Neural progenitor cell (in vitro differentiated cells): ENCODE measurements around the gene PLCB1. TPM values are rescaled to one million over a fixed set of nuclear protein-coding genes. Genes with fewer than 3 reads are reported as not detected.

ENCODE experiments used
- DNase-seq: peaks from one replicate; pipeline ENCODE4 v3.0.0-alpha.2; 2016; ENCODE audit warnings: low spot score
- H2AFZ ChIP-seq: fragments of 200-600 bp; sonication (generic); replicated peaks from 2 replicates; pipeline ENCODE4 v1.6.1; 2016; ENCODE audit warnings: antibody characterized with exemption
- H3F3A ChIP-seq: fragments of 200-600 bp; sonication (generic); 2 replicates; pipeline ENCODE4 v1.6.1; 2016; ENCODE audit warnings: antibody characterized with exemption, low read depth
- H3K27ac ChIP-seq: fragments of 200-600 bp; sonication (generic); 2 replicates; pipeline ENCODE4 v1.5.1; 2016; ENCODE audit warnings: mild to moderate bottlenecking
- H3K27me3 ChIP-seq: fragments of 200-600 bp; sonication (generic); 2 replicates; pipeline ENCODE4 v1.6.1; 2016; ENCODE audit warnings: mild to moderate bottlenecking, moderate library complexity
- H3K36me3 ChIP-seq: fragments of 200-600 bp; sonication (generic); 2 replicates; pipeline ENCODE4 v1.5.1; 2016
- H3K4me1 ChIP-seq: fragments of 200-600 bp; sonication (generic); 2 replicates; pipeline ENCODE4 v1.6.1; 2016; ENCODE audit warnings: mixed run types
- H3K4me2 ChIP-seq: fragments of 200-600 bp; sonication (generic); 2 replicates; pipeline ENCODE4 v1.6.1; 2016
- H3K4me3 ChIP-seq: fragments of 200-600 bp; sonication (generic); 2 replicates; pipeline ENCODE4 v1.5.1; 2016
- H3K79me2 ChIP-seq: fragments of 200-600 bp; sonication (generic); 2 replicates; pipeline ENCODE4 v1.6.1; 2016; ENCODE audit warnings: low read depth
- H3K9ac ChIP-seq: fragments of 200-600 bp; sonication (generic); 2 replicates; pipeline ENCODE4 v1.6.1; 2016
- H3K9me3 ChIP-seq: fragments of 200-600 bp; sonication (generic); 2 replicates; pipeline ENCODE4 v1.5.1; 2016; ENCODE audit warnings: low read depth
- H4K20me1 ChIP-seq: fragments of 200-600 bp; sonication (generic); 2 replicates; pipeline ENCODE4 v1.6.1; 2016; ENCODE audit warnings: low read depth
- H3K27ac Mint-ChIP-seq: 3 replicates; pipeline ENCODE4 v1.8.0; 2021; ENCODE audit warnings: mixed read lengths
- H3K27me3 Mint-ChIP-seq: 2 replicates; pipeline ENCODE4 v1.8.0; 2022; ENCODE audit warnings: low read depth, mild to moderate bottlenecking, inconsistent platforms, moderate library complexity, mixed read lengths; ENCODE audit not compliant: insufficient read depth
- H3K36me3 Mint-ChIP-seq: 3 replicates; pipeline ENCODE4 v1.8.0; 2021; ENCODE audit warnings: mixed read lengths
- H3K4me1 Mint-ChIP-seq: 3 replicates; pipeline ENCODE4 v1.8.0; 2021; ENCODE audit warnings: mixed read lengths
- H3K4me3 Mint-ChIP-seq: 3 replicates; pipeline ENCODE4 v1.8.0; 2021; ENCODE audit warnings: mild to moderate bottlenecking, moderate library complexity, mixed read lengths
- H3K9me3 Mint-ChIP-seq: 3 replicates; pipeline ENCODE4 v1.8.0; 2020; ENCODE audit warnings: mixed read lengths
- CTCF ChIP-seq: fragments of 200-600 bp; sonication (generic); IDR thresholded peaks from 2 replicates; pipeline ENCODE4 v1.5.1; 2017; ENCODE audit warnings: antibody characterized with exemption, mild to moderate bottlenecking
- EZH2 ChIP-seq: fragments of 200-600 bp; sonication (generic); IDR thresholded peaks from 2 replicates; pipeline ENCODE4 v1.6.1; 2017; ENCODE audit warnings: antibody characterized with exemption, mild to moderate bottlenecking, moderate library complexity
- EZH2phosphoT487 ChIP-seq: fragments of 200-600 bp; sonication (generic); IDR thresholded peaks from 2 replicates; pipeline ENCODE4 v1.6.1; 2017; ENCODE audit warnings: antibody characterized with exemption
- total RNA-seq: library from RNA; depleted of rRNA; stranded (reverse); fragments of >200 nt; gene quantifications from 2 replicates; pipeline ENCODE4 v1.2.3, GENCODE V29; 2015; ENCODE audit warnings: low replicate concordance

PLCB1 gene
- total RNA-seq, 1 donor from 2014 or later = 30.2 TPM

GRCh38 chr20:8579035-8579434 lies 447.0 kb downstream of the PLCB1 start:
- no peak overlapping the region for H3K4me2 ChIP-seq
- DNase-seq = no peak
- peaks cover 6% of the 10 kb centered on the region for H3K4me1 Mint-ChIP-seq
- no peak overlapping the region for H2AFZ ChIP-seq
- no peak for TF ChIP-seq EZH2phosphoT487
- TF ChIP-seq EZH2 = no peak
- TF ChIP-seq CTCF = no peak
- peaks cover 3% of the 10 kb centered on the region for H3K4me1 ChIP-seq
- no peaks in the 10 kb centered on the region for H3K9me3 ChIP-seq
- no peaks in the 10 kb centered on the region for H3K27me3 Mint-ChIP-seq
- H3K4me3 ChIP-seq = no peak overlapping the region
- no peaks in the 10 kb centered on the region for H4K20me1 ChIP-seq
- H3K27ac ChIP-seq = no peak overlapping the region
- no peaks in the 10 kb centered on the region for H3K79me2 ChIP-seq
- no peaks in the 10 kb centered on the region for H3K9me3 Mint-ChIP-seq
- no peaks in the 10 kb centered on the region for H3K36me3 ChIP-seq
- H3K27ac Mint-ChIP-seq = no peak overlapping the region
- no peak overlapping the region for H3K9ac ChIP-seq
- H3K27me3 ChIP-seq = no peaks in the 10 kb centered on the region
- H3F3A ChIP-seq = no peaks in the 10 kb centered on the region
- H3K36me3 Mint-ChIP-seq = no peaks in the 10 kb centered on the region
- H3K4me3 Mint-ChIP-seq = no peak overlapping the region

- Histone ChIP-seq H3K4me1 (no peaks in the 10 kb centered on the region), H3K9ac (no peak overlapping the region), H3K79me2 (no peaks in the 10 kb centered on the region), H3F3A (no peaks in the 10 kb centered on the region), H3K27me3 (no peaks in the 10 kb centered on the region), H4K20me1 (no peaks in the 10 kb centered on the region), H3K4me3 (no peak overlapping the region), H3K9me3 (no peaks in the 10 kb centered on the region), H3K4me2 (no peak overlapping the region), H3K36me3 (no peaks in the 10 kb centered on the region), H2AFZ (no peak overlapping the region), H3K27ac (no peak overlapping the region)
- no peak overlapping the region for H3K27ac Mint-ChIP-seq
- no peaks in the 10 kb centered on the region for H3K36me3 Mint-ChIP-seq
- TF ChIP-seq CTCF = no peak
- TF ChIP-seq EZH2phosphoT487 = no peak
- TF ChIP-seq EZH2 = no peak
- DNase-seq = no peak
- H3K4me3 Mint-ChIP-seq = no peak overlapping the region
- no peaks in the 10 kb centered on the region for H3K9me3 Mint-ChIP-seq
- peaks cover 6% of the 10 kb centered on the region for H3K4me1 Mint-ChIP-seq
- H3K27me3 Mint-ChIP-seq = no peaks in the 10 kb centered on the region
Observed at GRCh38 chr20:8581446-8582183, 449.5 kb downstream of the PLCB1 start.

- no peaks in the 10 kb centered on the region for H3F3A ChIP-seq
- no peak overlapping the region for H2AFZ ChIP-seq
- H3K4me1 ChIP-seq = no peaks in the 10 kb centered on the region
- Mint-ChIP-seq H3K4me1 (peaks cover 6% of the 10 kb centered on the region), H3K4me3 (no peak overlapping the region), H3K9me3 (no peaks in the 10 kb centered on the region), H3K27ac (no peak overlapping the region), H3K27me3 (no peaks in the 10 kb centered on the region), H3K36me3 (no peaks in the 10 kb centered on the region)
- no peak overlapping the region for H3K27ac ChIP-seq
- no peak overlapping the region for H3K4me3 ChIP-seq
- no peaks in the 10 kb centered on the region for H3K9me3 ChIP-seq
- H4K20me1 ChIP-seq = no peaks in the 10 kb centered on the region
- H3K79me2 ChIP-seq = no peaks in the 10 kb centered on the region
- no peaks in the 10 kb centered on the region for H3K27me3 ChIP-seq
- no peak overlapping the region for H3K4me2 ChIP-seq
- DNase-seq = no peak
- no peak overlapping the region for H3K9ac ChIP-seq
- TF ChIP-seq EZH2 (no peak), EZH2phosphoT487 (no peak), CTCF (no peak)
- no peaks in the 10 kb centered on the region for H3K36me3 ChIP-seq
Observed at GRCh38 chr20:8583012-8583565, 451.0 kb downstream of the PLCB1 start.
